Neural progenitor cell (in vitro differentiated cells): ENCODE data around the gene PIP4P1. TPM values are rescaled to one million over a fixed set of nuclear protein-coding genes. Genes with fewer than 3 reads are reported as not detected.

ENCODE experiments used
- DNase-seq: peaks from one replicate; pipeline ENCODE4 v3.0.0-alpha.2; 2016; ENCODE audit warnings: low spot score
- H2AFZ ChIP-seq: fragments of 200-600 bp; sonication (generic); replicated peaks from 2 replicates; pipeline ENCODE4 v1.6.1; 2016; ENCODE audit warnings: antibody characterized with exemption
- H3F3A ChIP-seq: fragments of 200-600 bp; sonication (generic); 2 replicates; pipeline ENCODE4 v1.6.1; 2016; ENCODE audit warnings: antibody characterized with exemption, low read depth
- H3K27ac ChIP-seq: fragments of 200-600 bp; sonication (generic); 2 replicates; pipeline ENCODE4 v1.5.1; 2016; ENCODE audit warnings: mild to moderate bottlenecking
- H3K27me3 ChIP-seq: fragments of 200-600 bp; sonication (generic); 2 replicates; pipeline ENCODE4 v1.6.1; 2016; ENCODE audit warnings: mild to moderate bottlenecking, moderate library complexity
- H3K36me3 ChIP-seq: fragments of 200-600 bp; sonication (generic); 2 replicates; pipeline ENCODE4 v1.5.1; 2016
- H3K4me1 ChIP-seq: fragments of 200-600 bp; sonication (generic); 2 replicates; pipeline ENCODE4 v1.6.1; 2016; ENCODE audit warnings: mixed run types
- H3K4me2 ChIP-seq: fragments of 200-600 bp; sonication (generic); 2 replicates; pipeline ENCODE4 v1.6.1; 2016
- H3K4me3 ChIP-seq: fragments of 200-600 bp; sonication (generic); 2 replicates; pipeline ENCODE4 v1.5.1; 2016
- H3K79me2 ChIP-seq: fragments of 200-600 bp; sonication (generic); 2 replicates; pipeline ENCODE4 v1.6.1; 2016; ENCODE audit warnings: low read depth
- H3K9ac ChIP-seq: fragments of 200-600 bp; sonication (generic); 2 replicates; pipeline ENCODE4 v1.6.1; 2016
- H3K9me3 ChIP-seq: fragments of 200-600 bp; sonication (generic); 2 replicates; pipeline ENCODE4 v1.5.1; 2016; ENCODE audit warnings: low read depth
- H4K20me1 ChIP-seq: fragments of 200-600 bp; sonication (generic); 2 replicates; pipeline ENCODE4 v1.6.1; 2016; ENCODE audit warnings: low read depth
- H3K27ac Mint-ChIP-seq: 3 replicates; pipeline ENCODE4 v1.8.0; 2021; ENCODE audit warnings: mixed read lengths
- H3K27me3 Mint-ChIP-seq: 2 replicates; pipeline ENCODE4 v1.8.0; 2022; ENCODE audit warnings: low read depth, mild to moderate bottlenecking, inconsistent platforms, moderate library complexity, mixed read lengths; ENCODE audit not compliant: insufficient read depth
- H3K36me3 Mint-ChIP-seq: 3 replicates; pipeline ENCODE4 v1.8.0; 2021; ENCODE audit warnings: mixed read lengths
- H3K4me1 Mint-ChIP-seq: 3 replicates; pipeline ENCODE4 v1.8.0; 2021; ENCODE audit warnings: mixed read lengths
- H3K4me3 Mint-ChIP-seq: 3 replicates; pipeline ENCODE4 v1.8.0; 2021; ENCODE audit warnings: mild to moderate bottlenecking, moderate library complexity, mixed read lengths
- H3K9me3 Mint-ChIP-seq: 3 replicates; pipeline ENCODE4 v1.8.0; 2020; ENCODE audit warnings: mixed read lengths
- EZH2 ChIP-seq: fragments of 200-600 bp; sonication (generic); IDR thresholded peaks from 2 replicates; pipeline ENCODE4 v1.6.1; 2017; ENCODE audit warnings: antibody characterized with exemption, mild to moderate bottlenecking, moderate library complexity
- EZH2phosphoT487 ChIP-seq: fragments of 200-600 bp; sonication (generic); IDR thresholded peaks from 2 replicates; pipeline ENCODE4 v1.6.1; 2017; ENCODE audit warnings: antibody characterized with exemption
- total RNA-seq: library from RNA; depleted of rRNA; stranded (reverse); fragments of >200 nt; gene quantifications from 2 replicates; pipeline ENCODE4 v1.2.3, GENCODE V29; 2015; ENCODE audit warnings: low replicate concordance
- TF ChIP-seq, protein P1 (sequence below): fragments of 200-600 bp; sonication (generic); IDR thresholded peaks from 2 replicates; pipeline ENCODE4 v1.5.1; 2017; ENCODE audit warnings: antibody characterized with exemption, mild to moderate bottlenecking

Gene PIP4P1
- total RNA-seq, 1 donor from 2014 or later: 24.1 TPM

GRCh38 chr14:20424851-20425250 lies 36.4 kb downstream of the PIP4P1 start:
- no peaks in the 10 kb centered on the region for H3F3A ChIP-seq
- no peak overlapping the region for H2AFZ ChIP-seq
- no peak overlapping the region for H3K27ac ChIP-seq
- H3K9ac ChIP-seq: no peak overlapping the region
- no peak overlapping the region for H3K27ac Mint-ChIP-seq
- no peaks in the 10 kb centered on the region for H3K36me3 Mint-ChIP-seq
- DNase-seq: no peak
- no peaks in the 10 kb centered on the region for H3K9me3 Mint-ChIP-seq
- no peaks in the 10 kb centered on the region for H3K79me2 ChIP-seq
- H3K4me3 ChIP-seq: no peak overlapping the region
- peaks cover 2% of the 10 kb centered on the region for H3K27me3 Mint-ChIP-seq
- H3K9me3 ChIP-seq: no peaks in the 10 kb centered on the region
- no peak overlapping the region for H3K4me2 ChIP-seq
- H3K27me3 ChIP-seq: no peaks in the 10 kb centered on the region
- no peaks in the 10 kb centered on the region for H3K4me1 Mint-ChIP-seq
- H3K4me3 Mint-ChIP-seq: no peak overlapping the region
- no peaks in the 10 kb centered on the region for H3K36me3 ChIP-seq
- TF ChIP-seq, protein P1, sequence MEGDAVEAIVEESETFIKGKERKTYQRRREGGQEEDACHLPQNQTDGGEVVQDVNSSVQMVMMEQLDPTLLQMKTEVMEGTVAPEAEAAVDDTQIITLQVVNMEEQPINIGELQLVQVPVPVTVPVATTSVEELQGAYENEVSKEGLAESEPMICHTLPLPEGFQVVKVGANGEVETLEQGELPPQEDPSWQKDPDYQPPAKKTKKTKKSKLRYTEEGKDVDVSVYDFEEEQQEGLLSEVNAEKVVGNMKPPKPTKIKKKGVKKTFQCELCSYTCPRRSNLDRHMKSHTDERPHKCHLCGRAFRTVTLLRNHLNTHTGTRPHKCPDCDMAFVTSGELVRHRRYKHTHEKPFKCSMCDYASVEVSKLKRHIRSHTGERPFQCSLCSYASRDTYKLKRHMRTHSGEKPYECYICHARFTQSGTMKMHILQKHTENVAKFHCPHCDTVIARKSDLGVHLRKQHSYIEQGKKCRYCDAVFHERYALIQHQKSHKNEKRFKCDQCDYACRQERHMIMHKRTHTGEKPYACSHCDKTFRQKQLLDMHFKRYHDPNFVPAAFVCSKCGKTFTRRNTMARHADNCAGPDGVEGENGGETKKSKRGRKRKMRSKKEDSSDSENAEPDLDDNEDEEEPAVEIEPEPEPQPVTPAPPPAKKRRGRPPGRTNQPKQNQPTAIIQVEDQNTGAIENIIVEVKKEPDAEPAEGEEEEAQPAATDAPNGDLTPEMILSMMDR: no peak
- TF ChIP-seq EZH2: no peak
- TF ChIP-seq EZH2phosphoT487: no peak
- H4K20me1 ChIP-seq: no peaks in the 10 kb centered on the region
- H3K4me1 ChIP-seq: no peaks in the 10 kb centered on the region

DNA sequence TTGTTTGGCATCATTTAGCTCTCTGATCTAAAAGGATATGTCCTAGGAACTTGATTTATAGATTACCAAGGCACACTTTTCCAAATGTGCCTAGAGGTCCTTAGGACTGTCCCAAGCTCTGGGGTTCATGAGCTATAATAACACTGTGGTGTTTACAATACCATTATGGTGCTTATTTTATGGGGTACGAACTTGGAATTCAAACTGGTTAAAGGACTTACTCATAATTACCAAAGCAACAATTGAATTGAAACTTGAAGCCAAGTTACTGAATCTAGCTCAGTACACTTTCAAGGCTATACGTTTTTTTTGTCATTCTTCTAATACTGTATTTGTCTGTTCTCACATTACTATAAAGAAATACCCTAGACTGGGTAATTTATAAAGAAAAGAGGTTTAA lies 38.3 kb downstream of the PIP4P1 start:
- Histone ChIP-seq H3K9me3 (no peaks in the 10 kb centered on the region), H3K79me2 (no peaks in the 10 kb centered on the region), H3K4me1 (no peaks in the 10 kb centered on the region), H3K27me3 (no peaks in the 10 kb centered on the region), H3K9ac (no peak overlapping the region), H2AFZ (no peak overlapping the region), H3K4me3 (no peak overlapping the region), H3K27ac (no peak overlapping the region), H3K36me3 (no peaks in the 10 kb centered on the region), H4K20me1 (no peaks in the 10 kb centered on the region), H3K4me2 (no peak overlapping the region), H3F3A (no peaks in the 10 kb centered on the region)
- Mint-ChIP-seq H3K4me1 (no peaks in the 10 kb centered on the region), H3K4me3 (no peak overlapping the region), H3K27me3 (peaks cover 1% of the 10 kb centered on the region), H3K36me3 (no peaks in the 10 kb centered on the region), H3K27ac (no peak overlapping the region), H3K9me3 (no peaks in the 10 kb centered on the region)
- no peak for TF ChIP-seq EZH2
- TF ChIP-seq, protein P1: no peak
- TF ChIP-seq EZH2phosphoT487: no peak
- no peak for DNase-seq

DNA sequence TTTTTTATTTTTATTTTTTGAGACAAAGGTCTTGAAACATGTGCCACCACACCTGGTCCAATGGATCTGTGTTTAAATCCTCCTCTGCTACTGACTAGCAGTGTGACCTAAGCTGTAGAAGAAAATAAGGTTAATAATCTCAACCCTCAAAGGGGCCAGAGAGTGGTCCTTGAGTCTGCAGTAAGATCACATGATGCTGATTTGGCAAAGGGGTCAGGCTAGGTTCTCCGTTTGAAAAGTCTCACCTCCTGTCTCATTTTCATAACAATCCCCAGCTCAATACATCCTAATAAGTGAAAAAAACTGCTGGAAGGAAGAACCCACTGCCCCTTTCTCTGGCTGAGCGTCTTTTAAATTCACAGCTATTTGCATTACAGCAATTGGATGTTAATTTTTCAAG lies 40.0 kb downstream of the PIP4P1 start:
- H3K4me2 ChIP-seq: no peak overlapping the region
- no peaks in the 10 kb centered on the region for H3K27me3 Mint-ChIP-seq
- H3K4me3 Mint-ChIP-seq: no peak overlapping the region
- no peak overlapping the region for H3K27ac ChIP-seq
- H3K9ac ChIP-seq: no peak overlapping the region
- H4K20me1 ChIP-seq: no peaks in the 10 kb centered on the region
- H3K4me1 Mint-ChIP-seq: no peaks in the 10 kb centered on the region
- no peaks in the 10 kb centered on the region for H3K36me3 Mint-ChIP-seq
- TF ChIP-seq EZH2: no peak
- TF ChIP-seq, protein P1: no peak
- TF ChIP-seq EZH2phosphoT487: no peak
- H3K27ac Mint-ChIP-seq: no peak overlapping the region
- no peak for DNase-seq
- H3K4me1 ChIP-seq: no peaks in the 10 kb centered on the region
- H3F3A ChIP-seq: no peaks in the 10 kb centered on the region
- H3K9me3 Mint-ChIP-seq: no peaks in the 10 kb centered on the region
- H3K36me3 ChIP-seq: no peaks in the 10 kb centered on the region
- no peaks in the 10 kb centered on the region for H3K79me2 ChIP-seq
- no peak overlapping the region for H2AFZ ChIP-seq
- H3K4me3 ChIP-seq: no peak overlapping the region
- H3K27me3 ChIP-seq: no peaks in the 10 kb centered on the region
- no peaks in the 10 kb centered on the region for H3K9me3 ChIP-seq

- H3F3A ChIP-seq: no peaks in the 10 kb centered on the region
- no peaks in the 10 kb centered on the region for H3K36me3 ChIP-seq
Measured at GRCh38 chr14:20419419-20419818, 41.8 kb downstream of the PIP4P1 start.

More at GRCh38 chr14:20419419-20419818, 41.8 kb downstream of the PIP4P1 start:
- Histone ChIP-seq H4K20me1 (no peaks in the 10 kb centered on the region), H3K4me3 (no peak overlapping the region), H3K27ac (no peak overlapping the region), H3K4me2 (no peak overlapping the region), H3K9me3 (no peaks in the 10 kb centered on the region), H3K27me3 (no peaks in the 10 kb centered on the region), H2AFZ (no peak overlapping the region), H3K4me1 (no peaks in the 10 kb centered on the region), H3K79me2 (no peaks in the 10 kb centered on the region), H3K9ac (no peak overlapping the region)
- no peaks in the 10 kb centered on the region for H3K27me3 Mint-ChIP-seq
- no peak for DNase-seq
- H3K9me3 Mint-ChIP-seq: no peaks in the 10 kb centered on the region
- H3K27ac Mint-ChIP-seq: no peak overlapping the region
- no peaks in the 10 kb centered on the region for H3K36me3 Mint-ChIP-seq
- no peak for TF ChIP-seq EZH2phosphoT487
- TF ChIP-seq, protein P1: no peak
- no peak for TF ChIP-seq EZH2
- peaks cover 3% of the 10 kb centered on the region for H3K4me1 Mint-ChIP-seq
- no peak overlapping the region for H3K4me3 Mint-ChIP-seq
